ENCODE data around the gene ZDHHC7.

Gene ZDHHC7

GRCh38 chr16:85007496-85008214, 3.7 kb downstream of the ZDHHC7 start:
- TF ChIP-seq ARNTL (CRISPR knock-in tag; IDR thresholded peaks at IDR 0.05; ENCODE audit: borderline replicate concordance, low read depth) (no peak), ZFP3 (CRISPR knock-in tag; IDR thresholded peaks at IDR 0.05) (no peak), ISL1 (CRISPR knock-in tag; IDR thresholded peaks at IDR 0.05) (no peak), ZNF70 (CRISPR knock-in tag; IDR thresholded peaks at IDR 0.05) (no peak), TOX (CRISPR knock-in tag; IDR thresholded peaks at IDR 0.05; ENCODE audit: borderline replicate concordance) (no peak), CSRNP3 (CRISPR knock-in tag; IDR thresholded peaks at IDR 0.05) (no peak), OSR1 (CRISPR knock-in tag; IDR thresholded peaks at IDR 0.05) (no peak), GLIS3 (CRISPR knock-in tag; IDR thresholded peaks at IDR 0.05) (no peak), PATZ1 (CRISPR knock-in tag; IDR thresholded peaks at IDR 0.05; ENCODE audit: borderline replicate concordance) (no peak), CSDC2 (CRISPR knock-in tag; IDR thresholded peaks at IDR 0.05) (no peak), POU6F1 (CRISPR knock-in tag; IDR thresholded peaks at IDR 0.05; ENCODE audit: borderline replicate concordance, low read depth) (no peak), ZC3H10 (CRISPR knock-in tag; IDR thresholded peaks at IDR 0.05) (no peak), TSHZ2 (CRISPR knock-in tag; IDR thresholded peaks at IDR 0.05) (no peak), TCF4 (CRISPR knock-in tag; IDR thresholded peaks at IDR 0.05; ENCODE audit: borderline replicate concordance) (no peak)
- ATAC-seq: no peak

- ATAC-seq: no peak
- TF ChIP-seq ISL1 (CRISPR knock-in tag; IDR thresholded peaks at IDR 0.05) (no peak), OSR1 (CRISPR knock-in tag; IDR thresholded peaks at IDR 0.05) (no peak), CSRNP3 (CRISPR knock-in tag; IDR thresholded peaks at IDR 0.05) (no peak), ARNTL (CRISPR knock-in tag; IDR thresholded peaks at IDR 0.05; ENCODE audit: borderline replicate concordance, low read depth) (no peak), POU6F1 (CRISPR knock-in tag; IDR thresholded peaks at IDR 0.05; ENCODE audit: borderline replicate concordance, low read depth) (no peak), ZC3H10 (CRISPR knock-in tag; IDR thresholded peaks at IDR 0.05) (no peak), RARB (CRISPR knock-in tag; IDR thresholded peaks at IDR 0.05) (no peak), ZNF565 (CRISPR knock-in tag; conservative IDR thresholded peaks at IDR 0.05; ENCODE audit: low read depth) (no peak), ZNF8 (CRISPR knock-in tag; IDR thresholded peaks at IDR 0.05) (no peak), ZNF70 (CRISPR knock-in tag; IDR thresholded peaks at IDR 0.05) (no peak), ESRRG (CRISPR knock-in tag; IDR thresholded peaks at IDR 0.05) (no peak), PATZ1 (CRISPR knock-in tag; IDR thresholded peaks at IDR 0.05; ENCODE audit: borderline replicate concordance) (no peak), ZFP30 (CRISPR knock-in tag; IDR thresholded peaks at IDR 0.05) (no peak), TSHZ2 (CRISPR knock-in tag; IDR thresholded peaks at IDR 0.05) (no peak), CREB5 (CRISPR knock-in tag; IDR thresholded peaks at IDR 0.05; ENCODE audit: low read depth) (no peak)
Measured at GRCh38 chr16:85006639-85007038, 4.7 kb downstream of the ZDHHC7 start.
